Activated CD8-positive, alpha-beta memory T cell treated with anti-CD3 and anti-CD28 coated beads for 1 hour (primary cell): ENCODE measurements around the gene TMEM256.
"Not testable (repeated sequence)": the region's sequence is repeated elsewhere in the genome, so short reads cannot be mapped to it uniquely, and the experiment has no call there.

ENCODE experiments used
- DNase-seq, 2 donors: peaks; one replicate each; pipeline ENCODE4 v3.0.0-alpha.2; 2020; ENCODE audit warnings: low read depth in 1 of 2; ENCODE audit errors: extremely low read depth in 1 of 2

The TMEM256 gene

DNA sequence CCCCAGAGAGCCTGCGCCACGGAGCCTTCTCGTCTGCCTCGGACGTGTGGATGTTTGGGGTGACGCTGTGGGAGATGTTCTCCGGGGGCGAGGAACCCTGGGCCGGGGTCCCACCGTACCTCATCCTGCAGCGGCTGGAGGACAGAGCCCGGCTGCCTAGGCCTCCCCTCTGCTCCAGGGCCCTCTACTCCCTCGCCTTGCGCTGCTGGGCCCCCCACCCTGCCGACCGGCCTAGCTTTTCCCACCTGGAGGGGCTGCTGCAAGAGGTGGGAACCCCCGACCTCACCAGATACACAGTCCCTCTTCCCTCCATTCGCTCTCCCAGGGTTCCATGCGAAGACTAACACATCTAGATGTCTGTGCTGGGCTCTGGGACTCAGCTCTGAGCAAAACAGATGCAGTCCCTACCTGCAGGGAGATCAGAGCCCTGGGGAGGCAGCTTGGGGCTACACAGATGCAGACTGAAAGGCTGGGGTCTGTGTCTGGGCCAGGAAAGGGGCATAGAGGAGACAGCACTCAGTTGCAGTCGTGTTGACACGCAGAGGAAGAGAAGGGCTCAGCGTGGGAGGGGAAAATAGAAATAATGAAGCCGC is 19.3 kb downstream of the TMEM256 start:
- no peak for DNase-seq

DNA sequence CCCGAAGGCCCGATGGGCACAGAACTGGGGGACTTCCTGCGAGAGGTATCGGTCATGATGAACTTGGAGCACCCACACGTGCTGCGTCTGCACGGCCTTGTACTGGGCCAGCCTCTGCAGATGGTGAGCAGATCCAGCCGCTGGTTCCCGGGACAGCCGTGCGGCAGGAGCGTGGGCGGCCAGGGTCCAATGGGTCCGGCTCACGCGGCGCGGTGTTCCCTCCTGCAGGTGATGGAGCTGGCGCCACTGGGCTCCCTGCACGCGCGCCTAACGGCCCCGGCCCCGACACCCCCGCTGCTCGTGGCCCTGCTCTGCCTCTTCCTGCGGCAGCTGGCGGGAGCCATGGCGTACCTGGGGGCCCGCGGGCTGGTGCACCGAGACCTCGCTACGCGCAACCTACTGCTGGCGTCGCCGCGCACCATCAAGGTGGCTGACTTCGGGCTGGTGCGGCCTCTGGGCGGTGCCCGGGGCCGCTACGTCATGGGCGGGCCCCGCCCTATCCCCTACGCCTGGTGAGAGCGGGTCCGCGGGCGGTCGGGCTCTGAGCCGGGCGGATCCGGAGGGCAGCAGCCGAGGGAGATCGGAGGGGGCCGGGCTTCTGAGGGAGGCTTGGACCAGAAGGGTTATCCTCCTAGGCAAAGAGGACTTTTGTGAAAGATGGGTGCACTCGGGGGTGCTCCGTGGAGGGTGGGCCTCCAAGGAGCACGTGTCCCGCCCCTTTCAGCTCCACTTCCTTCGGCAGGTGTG is 20.0 kb downstream of the TMEM256 start:
- peak; percentile 44 to 62 for DNase-seq

DNA sequence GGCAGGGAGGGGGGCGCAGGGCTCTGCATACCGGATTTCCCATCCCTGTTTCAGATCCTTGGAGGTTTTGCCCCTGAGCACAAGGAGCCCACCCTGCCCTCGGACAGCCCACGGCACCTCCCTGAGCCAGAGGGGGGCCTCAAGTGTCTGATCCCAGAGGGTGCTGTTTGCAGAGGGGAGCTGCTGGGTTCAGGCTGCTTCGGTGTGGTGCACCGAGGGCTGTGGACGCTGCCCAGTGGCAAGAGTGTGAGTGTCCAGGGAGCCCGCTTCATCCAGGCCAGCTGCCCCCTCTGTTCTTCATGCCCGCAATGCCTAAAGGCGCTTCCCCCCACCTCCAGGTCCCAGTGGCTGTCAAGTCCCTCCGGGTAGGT is 20.5 kb downstream of the TMEM256 start:
- no peak for DNase-seq

GRCh38 chr17:7382901-7383300 is 21.0 kb downstream of the TMEM256 start:
- DNase-seq = no peak

DNA sequence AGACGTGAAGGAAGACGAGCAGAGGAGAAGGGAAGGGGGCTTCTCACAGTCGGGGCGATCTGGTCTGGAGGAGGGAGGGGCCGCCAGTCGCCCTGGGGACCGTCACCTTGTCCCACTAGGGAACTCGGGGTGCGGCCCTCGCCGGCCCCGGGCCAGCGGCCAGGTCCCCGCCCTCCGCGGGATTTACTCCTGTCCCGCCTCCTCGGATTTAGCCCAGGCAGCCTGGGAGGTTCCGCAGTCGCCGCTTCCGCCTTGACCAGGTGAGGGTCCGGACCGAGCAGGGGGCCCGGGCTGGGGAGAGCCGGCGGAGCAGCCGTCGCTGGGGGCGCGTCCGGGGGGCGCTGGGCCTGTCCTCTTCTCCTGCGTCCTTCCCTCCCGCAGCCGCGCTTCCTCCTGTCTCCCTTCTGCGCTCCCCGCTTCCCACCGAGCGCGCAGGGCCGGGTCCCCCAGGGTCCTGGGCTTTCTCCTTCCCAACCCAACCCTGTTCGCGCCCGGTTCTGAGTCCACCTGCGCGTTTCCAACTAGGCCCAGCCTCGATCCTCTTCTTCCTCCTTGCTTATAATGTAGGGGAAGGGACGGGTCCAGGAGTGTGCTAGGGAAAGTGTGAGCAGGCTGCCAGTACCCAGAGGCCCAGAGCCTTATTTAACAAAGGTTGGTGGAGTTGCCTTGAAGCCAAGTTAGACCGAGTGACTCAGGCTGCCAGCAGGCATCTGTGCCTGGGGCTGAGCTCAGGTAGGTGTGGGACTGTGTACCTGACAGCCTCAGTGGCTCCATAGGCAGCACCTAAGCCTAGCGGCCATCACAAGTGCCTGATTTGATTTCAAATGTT is 22.8 kb downstream of the TMEM256 start, which contains the start of gene TNK1:
Gene TNK1 (plus strand): TSS at position 235 of the 829 bp plus-strand sequence. CDS start 1,838 bp downstream, outside the sequence.
- DNase-seq = no peak

DNA sequence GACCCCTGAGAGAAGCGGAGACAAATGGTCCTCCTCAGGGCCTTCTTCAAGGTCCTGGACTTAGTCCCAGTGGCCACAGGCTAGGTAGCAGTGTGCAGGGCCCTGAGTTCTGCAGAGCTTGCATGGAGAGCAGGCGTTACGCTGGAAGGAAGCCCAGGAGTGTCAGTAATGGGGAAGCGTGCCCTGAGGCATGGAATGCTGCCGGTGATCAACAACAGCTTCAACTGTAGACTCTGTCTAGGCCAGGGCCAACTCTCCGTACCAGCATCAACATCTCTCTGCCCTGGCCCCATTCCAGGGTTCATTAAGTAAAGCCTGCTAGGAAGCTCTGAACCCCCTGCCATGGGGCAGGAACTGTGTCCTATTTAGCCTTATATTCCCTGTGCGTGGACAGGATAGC is 23.6 kb downstream of the TMEM256 start:
- no peak for DNase-seq

DNA sequence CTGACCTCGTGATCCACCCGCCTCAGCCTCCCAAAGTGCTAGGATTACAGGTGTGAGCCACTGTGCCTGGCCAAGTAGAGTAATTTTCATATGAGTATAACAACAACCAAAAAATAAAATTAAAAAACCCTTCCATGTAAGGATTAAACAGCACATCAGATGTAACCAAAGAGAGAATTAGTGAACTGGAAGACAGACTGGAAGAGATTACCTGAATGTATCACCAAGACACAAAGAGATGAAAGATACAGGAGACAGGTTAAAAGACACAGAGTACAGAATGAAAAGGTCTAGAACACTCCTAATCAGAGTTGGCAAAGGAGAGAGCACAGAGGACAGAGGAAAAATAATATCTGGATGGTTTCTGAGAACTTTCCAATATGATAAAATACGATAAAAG is 24.8 kb downstream of the TMEM256 start:
- no peak for DNase-seq

DNA sequence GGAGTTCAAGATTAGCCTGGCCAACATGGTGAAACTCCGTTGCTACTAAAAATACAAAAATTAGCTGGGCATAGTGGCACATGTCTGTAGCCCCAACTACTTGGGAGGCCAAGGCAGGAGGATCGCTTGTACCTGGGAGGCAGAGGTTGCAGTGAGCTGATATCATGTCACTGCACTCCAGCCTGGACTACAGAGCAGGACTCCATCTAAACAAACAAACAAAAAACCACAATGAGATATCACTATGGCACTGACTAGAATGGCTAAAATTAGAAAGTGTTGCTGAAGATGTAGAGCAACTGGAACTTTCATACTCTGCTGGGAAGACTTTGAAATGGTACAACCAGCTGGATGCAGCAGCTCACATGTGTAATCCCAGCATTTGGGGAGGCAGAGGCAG is 29.5 kb downstream of the TMEM256 start:
- DNase-seq = no peak

GRCh38 chr17:7370853-7371252 is 33.0 kb downstream of the TMEM256 start:
- DNase-seq = no peak

DNA sequence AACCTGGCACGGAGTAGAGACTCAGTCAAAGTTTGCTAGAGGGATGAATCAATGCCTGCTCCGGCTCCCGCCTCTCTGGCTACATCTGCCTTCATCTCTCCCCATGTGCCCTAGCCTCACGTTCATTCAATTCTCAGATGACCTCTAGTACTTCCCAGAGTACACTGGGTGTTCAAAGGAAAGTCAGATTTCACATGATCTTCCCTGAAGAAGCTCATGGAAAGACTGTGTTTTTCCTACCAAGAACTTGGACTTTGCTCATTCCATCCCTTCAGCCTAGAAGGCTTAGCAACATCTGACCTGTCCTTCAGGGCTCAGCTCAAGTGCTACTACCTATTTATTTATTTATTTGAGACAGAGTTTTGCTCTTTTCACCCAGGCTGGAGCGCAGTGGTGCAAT is 34.1 kb downstream of the TMEM256 start:
- no peak for DNase-seq

DNA sequence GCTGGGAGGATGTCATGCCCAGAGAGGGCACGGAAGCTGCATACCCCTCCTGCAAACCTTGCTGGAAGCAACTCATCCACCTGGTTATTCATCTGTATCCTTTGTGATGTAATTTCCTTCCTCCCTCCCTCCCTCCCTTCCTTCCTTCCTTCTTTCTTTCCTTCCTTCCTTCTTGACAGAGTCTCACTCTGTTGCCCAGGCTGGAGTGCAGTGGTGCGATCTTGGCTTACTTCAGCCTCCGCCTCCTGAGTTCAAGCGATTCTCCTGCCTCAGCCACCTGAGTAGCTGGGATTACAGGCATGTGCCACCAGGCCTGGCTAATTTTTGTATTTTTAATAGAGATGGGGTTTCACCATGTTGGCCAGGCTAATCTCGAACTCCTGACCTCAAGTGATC is 35.3 kb downstream of the TMEM256 start:
- DNase-seq = not testable (repeated sequence)

DNA sequence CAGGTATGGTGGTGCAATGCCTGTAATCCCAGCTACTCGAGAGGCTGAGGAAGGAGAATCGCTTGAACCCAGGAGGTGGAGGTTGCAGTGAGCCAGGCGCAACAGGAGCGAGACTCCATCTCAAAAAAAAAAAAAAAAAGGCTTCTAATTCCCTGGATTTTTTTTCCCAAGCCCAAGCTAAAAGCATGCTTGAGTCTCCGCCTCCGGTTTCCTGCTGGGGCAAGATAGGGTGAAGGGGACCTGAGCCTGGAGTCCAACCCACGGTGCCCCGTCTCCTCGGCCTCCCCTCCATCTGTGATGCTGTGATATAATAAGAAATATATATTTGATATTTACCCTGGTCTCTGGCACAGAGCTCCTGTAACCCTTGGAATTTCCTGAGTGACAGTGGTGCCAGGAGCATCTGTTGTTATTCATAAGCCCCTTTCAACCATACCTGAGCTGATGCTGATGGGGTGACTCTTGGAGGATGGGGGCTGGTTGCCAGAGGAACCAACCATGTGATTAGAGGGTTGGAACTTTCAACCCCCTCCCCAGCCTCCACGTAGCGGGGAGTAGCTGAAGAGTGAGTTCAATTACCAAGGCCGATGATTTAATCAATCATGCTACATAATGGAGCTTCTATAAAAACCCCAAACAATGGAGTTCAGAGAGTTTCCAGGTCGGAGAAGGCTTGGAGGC is 35.8 kb downstream of the TMEM256 start:
- no peak for DNase-seq

- DNase-seq = no peak
Observed at GRCh38 chr17:7367083-7367482, 36.8 kb downstream of the TMEM256 start.

GRCh38 chr17:7365963-7366362 is 37.9 kb downstream of the TMEM256 start:
- DNase-seq = not testable (repeated sequence)

DNA sequence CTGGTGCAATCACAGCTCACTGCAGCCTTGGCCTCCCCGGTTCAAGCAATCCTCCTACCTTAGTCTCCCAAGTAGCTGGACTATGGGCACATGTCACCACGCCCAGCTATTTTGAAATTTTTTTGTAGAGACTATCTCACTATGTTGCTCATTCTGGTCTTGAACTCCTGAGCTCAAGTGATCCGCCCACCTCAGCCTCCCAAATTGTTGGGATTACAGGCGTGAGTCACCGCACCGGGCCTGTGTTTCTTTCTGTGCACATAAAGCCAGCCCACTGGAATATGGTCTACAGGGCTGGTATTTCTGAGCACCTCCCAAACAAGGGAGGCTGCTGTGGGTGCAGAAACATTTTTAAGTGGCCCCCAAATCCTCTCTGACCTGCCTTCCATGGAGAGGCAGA is 40.6 kb downstream of the TMEM256 start:
- DNase-seq = no peak

DNA sequence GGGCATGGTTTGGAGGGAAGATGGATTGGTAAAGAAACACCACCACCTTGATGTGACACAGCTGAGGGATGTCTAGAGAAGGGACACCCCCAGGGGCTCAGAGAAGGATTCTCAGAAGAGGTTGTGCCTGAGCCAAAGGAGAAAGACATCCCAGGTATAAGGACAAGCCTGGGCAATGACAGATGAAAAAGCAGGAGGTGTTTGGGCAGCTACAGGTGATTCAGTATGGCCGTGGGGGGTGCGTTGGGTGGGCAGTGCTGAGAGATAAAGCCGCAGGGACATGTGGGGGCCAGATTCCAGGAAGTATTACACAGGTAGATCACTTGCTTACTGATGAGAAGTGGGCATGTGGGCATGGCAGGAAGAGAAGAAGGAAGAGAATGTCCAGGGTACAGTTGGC is 42.0 kb downstream of the TMEM256 start:
- DNase-seq = no peak

GRCh38 chr17:7357381-7357780 is 46.5 kb downstream of the TMEM256 start:
- no peak for DNase-seq

GRCh38 chr17:7356756-7357155 is 47.1 kb downstream of the TMEM256 start:
- DNase-seq = no peak

DNA sequence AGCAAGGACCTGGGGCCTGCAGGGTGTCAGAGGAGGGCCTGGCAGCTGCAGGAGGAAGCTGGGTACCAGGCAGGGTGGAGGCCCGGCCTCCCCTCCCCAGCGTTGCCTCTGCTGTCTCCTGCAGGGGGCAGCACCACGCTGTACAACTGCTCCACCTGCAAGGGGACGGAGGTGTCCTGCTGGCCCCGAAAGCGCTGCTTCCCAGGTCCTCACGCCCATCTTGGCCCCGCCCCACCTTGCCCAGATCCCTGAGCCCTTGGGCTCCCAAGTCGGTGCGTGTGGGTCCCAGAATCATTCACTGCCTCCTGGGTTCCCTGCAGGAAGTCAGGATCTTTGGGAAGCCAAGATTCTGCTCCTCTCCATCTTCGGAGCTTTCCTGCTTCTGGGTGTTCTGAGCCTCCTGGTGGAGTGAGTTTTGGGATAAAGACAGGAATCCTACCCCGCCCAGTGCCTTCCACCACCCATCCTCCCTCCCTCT is 47.8 kb downstream of the TMEM256 start:
- peak; percentile 63 to 80 for DNase-seq

DNA sequence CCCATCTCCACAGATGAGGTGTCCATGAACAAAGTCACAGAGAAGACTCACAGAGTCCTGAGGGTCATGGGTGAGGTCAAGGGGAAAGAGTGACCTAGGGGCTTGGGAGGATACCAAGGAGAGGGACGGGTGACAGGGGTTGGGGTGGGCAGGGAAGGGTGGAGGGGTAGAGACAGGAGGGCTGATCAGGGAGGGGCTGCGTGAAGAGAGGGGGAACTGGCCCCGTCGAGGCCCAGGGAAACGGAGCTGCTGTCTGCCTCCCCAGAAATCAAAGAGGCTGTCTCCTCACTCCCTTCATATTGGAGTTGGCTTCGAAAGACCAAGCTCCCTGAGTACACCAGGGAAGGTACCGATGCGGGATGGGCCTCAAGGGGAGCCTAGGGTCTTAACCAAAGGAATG is 48.3 kb downstream of the TMEM256 start:
- DNase-seq = no peak

DNA sequence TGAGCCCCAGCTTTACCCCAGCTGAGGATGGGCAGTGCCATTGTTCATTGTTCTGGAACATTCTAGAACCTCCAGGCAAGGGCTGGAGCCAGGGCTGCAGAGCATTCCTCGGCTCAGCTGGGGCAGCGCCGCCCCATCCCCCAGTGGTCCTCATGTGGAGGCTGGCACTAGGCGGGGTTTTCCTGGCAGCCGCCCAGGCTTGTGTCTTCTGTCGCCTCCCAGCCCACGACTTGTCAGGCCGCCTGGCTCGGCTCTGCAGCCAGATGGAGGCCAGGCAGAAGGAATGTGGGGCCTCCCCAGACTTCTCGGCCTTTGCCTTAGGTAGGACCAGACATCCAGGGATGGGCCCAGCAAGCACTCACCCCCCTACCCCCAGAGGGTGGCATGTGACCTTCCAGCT is 48.8 kb downstream of the TMEM256 start, which contains the start of gene TMEM95:
Gene TMEM95 (plus strand): TSS at position 104 of the 400 bp plus-strand sequence. CDS start 49 bp downstream, at position 153.
- no peak for DNase-seq
